GM18870 (cell line): ENCODE measurements around the gene TLE3.

ENCODE experiments used
- ATAC-seq: cut with Tn5 transposase; IDR thresholded peaks from one replicate; pipeline ENCODE4 v1.9.1; 2021; ENCODE audit warnings: moderate library complexity; ENCODE audit not compliant: unreplicated experiment

TLE3 gene

DNA sequence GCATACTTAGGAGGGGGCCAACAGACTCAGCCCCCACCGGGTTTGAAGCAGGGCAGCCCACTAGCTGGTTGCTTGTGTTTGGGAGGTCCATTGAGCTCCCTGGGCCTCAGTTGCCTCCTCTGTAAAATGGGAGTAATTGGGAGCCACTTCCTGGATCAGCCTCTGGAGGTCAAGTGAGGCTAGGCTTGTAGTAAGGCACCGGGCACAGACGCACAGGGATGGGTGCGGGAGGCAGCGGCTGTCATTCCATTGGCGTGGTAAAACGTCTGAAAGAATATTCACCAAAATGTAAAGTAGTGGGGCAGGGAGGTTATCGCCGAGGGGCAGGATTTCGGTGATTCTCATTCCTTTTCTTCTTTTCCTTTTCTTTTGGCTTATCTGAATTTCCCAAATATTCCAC lies 64.6 kb downstream of the TLE3 start:
- no peak for ATAC-seq

DNA sequence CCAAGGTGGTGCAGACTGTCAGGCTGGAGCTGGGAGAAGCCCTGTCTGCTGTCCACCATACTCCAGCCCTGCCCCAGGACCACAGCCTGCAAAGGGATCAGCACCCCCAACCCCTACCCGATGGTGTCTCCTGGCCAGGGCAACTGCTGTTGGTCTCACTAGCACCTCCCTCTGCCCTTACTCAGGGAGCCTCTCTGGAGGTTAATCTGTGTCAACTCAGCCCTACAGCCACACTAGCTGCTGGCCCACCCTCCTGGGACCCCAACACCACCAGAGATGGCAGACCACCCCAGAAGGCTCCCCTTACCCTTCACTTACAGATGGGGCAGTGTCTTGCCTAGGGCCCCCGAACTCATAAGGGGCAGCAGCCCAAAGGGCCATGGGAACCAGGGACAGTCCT lies 65.2 kb downstream of the TLE3 start:
- no peak for ATAC-seq

DNA sequence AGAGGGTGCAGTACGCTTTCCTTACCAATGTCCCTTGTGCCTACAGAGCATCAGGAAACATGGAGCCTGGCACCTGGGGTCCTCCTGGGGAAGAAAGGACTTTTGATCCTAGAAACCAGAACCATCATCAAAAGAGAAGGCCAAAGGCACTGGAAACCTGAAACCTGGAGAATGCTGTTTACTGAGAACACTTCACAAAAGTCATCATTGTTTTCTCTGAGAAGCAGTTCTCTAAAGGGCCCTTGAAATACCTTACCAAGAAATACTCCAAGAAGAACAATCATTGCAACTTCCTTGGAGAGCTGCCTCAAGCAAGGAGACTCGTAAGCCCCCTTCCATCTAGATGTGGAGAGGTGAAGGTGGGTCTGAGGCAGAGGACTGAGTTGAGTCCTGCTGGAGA lies 66.0 kb downstream of the TLE3 start:
- ATAC-seq: no peak

DNA sequence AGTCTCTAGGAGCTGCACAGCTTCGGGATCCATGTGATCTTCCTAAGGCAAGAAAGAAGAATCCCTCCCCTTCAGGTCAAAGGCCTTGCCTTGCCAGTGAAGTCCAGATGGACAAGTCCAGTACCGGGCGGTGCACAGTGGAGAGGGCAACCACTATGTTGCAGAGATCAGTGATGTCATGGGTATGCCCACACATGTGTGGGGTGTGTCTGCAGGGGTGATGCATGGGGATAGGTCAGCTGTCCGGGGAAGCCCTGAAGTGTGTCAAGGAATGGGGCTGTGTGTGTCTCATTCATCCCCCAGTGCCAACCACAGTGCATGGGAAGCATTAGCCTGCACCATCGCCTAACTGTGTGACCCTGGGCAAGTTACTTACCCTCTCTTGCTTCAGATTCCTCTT lies 66.5 kb downstream of the TLE3 start:
- ATAC-seq: no peak

DNA sequence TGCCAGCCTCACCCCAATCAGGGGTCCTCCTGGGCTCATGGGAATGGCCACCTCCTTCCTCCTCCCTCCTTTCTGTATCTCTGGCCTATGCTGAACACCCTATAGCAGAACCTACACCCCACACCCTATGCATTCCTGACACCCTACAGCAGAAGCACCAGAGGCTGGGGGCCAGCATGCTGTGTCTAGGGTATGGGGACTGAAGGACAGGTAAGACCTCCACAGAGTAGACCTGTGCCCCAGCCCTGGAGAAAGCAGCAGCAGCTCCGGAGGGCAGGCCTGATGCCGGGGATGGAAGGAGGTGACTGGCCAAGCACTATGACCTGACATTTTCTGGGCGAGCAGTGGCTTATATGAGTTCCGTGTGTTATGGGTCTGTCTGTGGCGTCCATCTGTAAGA lies 66.9 kb downstream of the TLE3 start:
- no peak for ATAC-seq

DNA sequence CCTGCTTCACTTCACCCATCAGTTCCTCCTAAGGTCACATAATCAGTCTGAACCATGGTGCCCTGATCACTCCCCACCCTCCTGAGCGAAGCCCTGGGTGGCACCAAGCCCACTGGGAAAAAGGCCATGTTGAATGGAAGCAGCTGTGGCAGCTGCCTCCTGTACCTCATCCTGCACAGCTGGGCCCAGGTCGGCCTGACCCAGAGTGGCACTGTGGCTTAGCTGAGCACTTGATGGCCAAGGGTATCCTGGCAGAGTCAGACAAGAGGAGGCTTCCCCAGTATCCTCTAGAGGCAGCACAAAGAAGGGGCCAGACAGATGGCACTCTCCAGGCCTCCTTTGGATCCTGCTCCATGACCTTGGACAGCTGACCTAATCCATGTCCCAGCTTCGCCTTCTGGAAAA lies 68.4 kb downstream of the TLE3 start:
- ATAC-seq: no peak

DNA sequence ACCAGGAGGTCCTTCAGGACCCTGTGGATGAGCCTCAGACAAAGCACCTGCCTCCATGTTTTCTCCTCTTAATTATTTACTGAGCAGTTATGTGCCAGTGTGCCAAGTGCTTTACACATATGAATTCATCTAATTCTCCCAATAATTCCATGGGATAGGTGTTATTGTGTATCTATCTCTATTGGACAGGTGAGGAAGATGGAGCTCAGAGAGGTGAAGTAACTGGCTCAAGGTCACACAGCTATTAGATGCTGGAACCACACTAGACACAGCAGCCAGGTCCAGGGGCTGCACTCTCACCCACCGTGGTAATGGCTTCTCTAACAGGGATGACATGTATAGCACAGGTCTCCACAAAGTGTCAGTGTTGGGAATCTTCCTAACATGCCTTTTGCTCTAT lies 70.2 kb downstream of the TLE3 start:
- ATAC-seq: no peak

DNA sequence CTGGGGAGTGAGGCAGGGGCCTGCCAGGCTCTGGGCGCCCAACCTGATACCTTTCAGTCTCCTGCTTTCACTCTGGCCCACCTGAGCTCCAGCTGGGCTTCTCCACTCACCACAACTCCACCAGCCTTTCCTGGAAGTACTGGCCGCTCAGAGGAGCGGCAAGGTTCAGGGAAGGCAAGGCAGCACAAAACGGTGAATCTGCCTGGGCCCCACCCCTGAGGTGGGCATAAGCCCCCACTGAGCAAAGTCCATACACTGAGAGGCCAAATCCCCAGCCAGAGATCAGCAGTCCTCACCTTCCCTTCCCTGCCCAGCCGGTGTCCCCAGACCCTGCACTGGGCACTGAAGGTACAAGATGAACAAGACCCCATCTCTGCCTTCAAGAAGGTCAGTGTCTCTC lies 70.7 kb downstream of the TLE3 start:
- no peak for ATAC-seq

DNA sequence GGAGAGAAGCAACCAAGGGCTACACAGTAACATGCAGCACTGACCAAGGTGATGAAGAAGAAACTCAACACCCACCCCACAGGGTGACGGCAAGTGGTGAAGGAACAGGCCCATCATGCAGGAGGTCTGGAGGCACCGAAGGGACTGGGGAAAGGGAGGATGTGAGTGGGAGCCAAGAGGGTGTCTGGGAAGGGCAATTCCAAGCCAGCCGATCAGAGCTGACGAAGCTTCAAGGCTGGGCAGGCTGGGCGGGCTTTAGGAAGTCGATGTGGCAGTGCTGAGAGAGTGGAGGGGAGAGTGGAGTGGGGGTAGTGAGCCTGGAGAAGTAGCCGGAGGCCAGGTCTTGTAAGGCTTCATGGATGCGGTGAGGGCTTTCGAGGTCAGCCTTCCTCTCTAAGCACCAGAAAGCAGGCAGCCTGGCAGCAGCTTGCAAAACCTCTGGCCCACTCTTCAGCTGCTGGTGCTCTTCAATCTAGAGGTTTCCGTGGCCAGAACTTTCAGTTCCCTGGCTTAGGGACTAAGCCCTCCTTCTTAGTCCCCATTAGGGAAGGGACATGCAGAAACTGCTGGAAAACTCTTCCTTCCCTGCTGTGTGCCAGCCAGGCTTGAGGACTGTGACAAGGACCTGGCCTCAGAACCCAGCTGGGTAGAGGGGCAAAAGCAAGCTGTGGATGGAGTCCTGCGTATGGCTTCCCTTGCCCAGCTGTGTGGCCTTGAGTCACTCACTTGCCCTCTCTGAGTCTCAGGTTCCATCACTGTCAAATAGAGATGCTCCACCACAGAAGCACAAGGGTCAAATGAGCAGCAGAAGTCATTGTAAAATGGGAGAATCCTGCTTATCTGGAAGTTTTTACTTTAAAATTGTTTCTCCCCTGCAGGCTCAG lies 72.1 kb downstream of the TLE3 start:
- no peak for ATAC-seq

DNA sequence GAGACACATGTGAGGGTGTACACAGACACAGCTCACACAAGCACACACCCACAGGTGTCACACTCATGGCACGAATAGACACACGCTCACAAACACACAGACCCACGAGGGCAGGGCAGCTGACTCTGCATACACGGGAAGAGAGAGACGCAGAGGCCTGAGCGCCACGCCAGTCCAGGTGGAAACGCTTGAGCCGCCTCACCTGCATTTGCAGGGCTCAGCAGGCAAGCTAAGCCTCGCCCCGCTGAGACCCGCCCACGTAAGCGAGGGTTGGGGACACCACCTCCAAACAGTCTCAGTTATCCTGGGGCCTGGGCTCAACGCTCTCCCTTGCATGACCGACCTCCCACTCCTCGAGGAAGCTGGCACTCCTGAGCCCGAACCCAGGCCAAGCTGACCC lies 73.2 kb downstream of the TLE3 start:
- ATAC-seq: no peak

DNA sequence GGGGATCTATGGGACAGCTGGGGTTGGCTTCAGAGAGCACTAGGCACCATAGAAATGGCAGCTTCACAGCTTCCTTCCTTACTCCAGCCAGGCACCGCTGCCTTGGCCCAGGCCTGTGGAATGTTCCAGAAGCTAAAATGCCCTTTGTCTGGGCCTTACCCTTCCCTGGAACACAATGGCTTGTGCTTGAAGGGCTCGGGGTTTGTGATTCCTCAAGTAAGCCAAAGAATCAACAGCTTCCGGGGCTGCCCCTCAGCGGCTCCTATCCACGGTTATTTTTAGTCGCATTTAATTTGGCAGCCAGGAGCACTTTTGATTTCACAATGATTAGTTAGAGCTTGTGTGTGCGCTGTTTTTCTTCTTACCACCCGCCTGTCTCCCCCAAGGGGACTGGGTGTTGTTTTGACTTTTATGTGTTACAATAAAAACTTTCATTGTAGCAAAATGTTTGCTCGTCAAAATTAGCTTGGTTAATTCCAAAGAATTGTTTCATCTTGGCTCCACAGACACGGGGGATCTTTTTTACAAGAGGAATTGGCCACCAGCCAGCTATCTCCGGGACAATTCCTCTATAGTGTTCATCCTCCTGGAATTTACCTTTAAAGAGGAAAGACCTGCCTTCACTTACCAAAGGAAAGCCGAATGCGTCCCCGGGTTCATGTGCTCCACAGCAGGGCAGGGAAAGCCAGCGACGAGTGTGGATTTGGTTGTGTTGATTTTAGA lies 73.8 kb downstream of the TLE3 start:
- ATAC-seq: no peak

DNA sequence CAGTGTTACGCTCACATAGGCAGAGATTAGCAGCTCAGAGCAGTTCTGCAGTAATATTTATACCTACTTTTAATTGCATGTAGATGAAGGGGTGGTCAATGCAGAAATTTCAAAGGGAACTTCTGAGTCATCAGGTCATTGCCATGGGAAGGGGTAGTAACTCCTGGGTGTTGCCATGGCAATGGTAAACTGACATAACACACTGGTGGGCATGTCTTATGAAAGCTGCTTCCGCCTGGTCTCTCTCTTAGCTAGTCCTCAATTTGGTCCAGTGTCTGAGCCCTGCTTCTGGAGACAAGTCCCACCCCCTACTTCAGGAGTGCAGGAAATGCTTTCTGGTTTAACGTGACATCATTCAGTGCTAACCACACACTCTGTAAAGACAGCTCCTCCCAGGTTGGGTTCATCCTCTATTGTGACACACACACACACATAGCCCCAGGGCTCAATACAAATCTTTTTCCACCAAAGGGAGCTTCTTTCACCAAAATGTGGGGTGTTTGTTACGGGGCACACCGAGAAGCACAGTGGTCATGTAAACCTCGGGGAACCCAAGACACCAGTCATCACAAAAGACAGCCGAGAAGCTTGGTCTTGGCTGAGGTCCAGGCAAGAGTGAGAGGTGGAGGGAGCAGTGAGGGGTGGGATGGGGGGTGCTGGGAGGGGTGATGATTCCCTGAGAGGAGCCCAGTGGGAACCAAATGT lies 74.5 kb downstream of the TLE3 start:
- ATAC-seq: peak; percentile 71

DNA sequence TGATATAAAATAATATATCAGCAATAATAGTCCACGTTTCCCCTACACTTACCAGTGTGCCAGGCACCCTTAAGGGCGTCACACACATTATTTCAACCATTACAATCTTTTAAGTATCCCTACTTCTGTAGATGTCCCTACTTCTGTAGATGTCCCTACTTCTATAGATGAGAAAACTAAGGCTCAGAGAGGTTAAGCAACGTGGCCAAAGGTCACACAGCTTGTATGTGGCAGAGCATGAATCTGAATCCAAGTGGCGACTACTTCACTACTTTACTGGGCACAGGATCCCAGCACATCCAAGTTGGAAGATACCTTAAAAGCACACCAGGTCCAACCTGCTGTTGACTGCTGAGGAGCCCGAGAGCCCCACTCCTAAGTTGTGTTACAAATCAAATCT lies 77.5 kb downstream of the TLE3 start:
- ATAC-seq: no peak

DNA sequence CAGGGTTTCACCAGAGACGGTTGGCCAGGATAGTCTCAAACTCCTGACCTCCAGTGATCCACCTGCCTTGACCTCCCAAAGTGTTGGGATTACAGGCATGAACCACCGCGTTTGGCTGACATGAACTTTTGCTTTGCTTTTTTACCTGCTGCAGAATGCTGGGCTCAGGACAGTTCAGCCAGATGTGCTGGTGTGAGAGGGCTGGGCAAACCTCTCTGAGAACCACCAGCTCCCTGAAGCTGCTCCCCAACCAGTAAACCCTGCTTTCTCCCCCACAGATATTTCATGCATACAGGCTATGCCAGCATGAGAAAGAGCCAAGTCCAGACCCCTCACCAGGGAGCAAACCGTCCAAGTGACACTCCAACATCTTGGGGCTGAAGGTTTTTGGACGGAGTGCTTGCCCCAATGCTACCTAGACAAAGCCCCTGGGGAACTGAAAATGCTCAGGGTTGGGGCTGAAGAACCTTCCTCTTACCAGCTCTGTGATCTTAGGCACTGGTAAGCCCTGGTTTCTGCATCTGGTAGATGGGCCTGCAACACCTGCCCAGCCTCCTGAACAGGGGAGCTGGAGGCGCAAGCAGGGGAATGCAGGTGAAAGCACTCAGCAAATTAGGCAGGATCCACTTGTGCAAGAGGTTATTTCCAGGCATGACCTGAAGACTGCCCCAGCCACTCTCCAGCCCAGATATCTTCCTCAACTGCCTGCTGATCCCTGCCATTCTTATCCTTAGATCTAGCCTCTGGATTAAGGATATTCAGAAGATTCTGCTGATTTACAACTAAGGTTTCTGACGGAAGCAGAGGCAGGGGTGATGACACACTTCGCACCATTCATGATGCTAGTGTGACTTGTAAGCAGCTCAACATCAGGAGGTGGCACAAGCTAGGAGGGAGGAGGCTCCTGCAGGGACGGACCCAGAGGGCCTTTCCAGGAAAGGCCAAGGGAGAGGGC lies 78.8 kb downstream of the TLE3 start:
- no peak for ATAC-seq

DNA sequence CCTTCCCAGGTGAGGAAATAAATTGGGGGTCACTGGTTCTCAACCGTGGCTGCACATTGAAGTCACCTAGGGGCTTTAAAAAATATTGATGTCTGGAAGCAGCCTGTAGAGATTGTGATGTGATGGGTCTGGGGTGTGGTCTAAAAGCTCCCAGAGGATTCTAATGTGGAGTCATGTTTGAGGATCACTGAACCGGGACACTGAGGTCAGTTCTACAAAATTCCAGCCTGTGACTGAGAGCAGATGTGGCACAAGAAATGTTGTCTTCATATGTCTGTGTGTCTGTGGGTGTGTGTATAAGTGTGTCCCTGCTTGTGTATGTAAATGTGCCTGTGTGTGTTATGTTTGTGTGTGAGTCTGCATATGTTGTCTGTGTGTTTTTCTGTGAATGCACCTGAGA lies 79.9 kb downstream of the TLE3 start:
- ATAC-seq: no peak

DNA sequence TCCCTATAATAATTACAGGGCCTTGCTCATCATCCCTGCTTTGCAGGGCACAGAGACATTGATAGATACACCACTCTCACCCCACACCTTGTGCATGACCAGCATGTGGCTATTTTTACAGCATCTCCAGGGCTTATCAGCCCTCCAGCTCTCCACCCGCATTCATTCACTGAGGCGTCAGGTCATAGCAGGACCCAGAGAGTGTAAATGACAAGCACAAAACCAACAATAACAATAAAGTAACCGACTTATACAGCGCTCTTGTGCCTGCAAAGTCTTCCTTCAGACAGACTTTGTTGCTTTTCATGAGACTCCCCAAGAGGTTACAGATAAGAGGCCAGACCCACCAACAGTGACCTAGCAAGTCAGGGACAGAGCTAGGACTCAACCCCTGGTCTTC lies 80.7 kb downstream of the TLE3 start:
- ATAC-seq: no peak

DNA sequence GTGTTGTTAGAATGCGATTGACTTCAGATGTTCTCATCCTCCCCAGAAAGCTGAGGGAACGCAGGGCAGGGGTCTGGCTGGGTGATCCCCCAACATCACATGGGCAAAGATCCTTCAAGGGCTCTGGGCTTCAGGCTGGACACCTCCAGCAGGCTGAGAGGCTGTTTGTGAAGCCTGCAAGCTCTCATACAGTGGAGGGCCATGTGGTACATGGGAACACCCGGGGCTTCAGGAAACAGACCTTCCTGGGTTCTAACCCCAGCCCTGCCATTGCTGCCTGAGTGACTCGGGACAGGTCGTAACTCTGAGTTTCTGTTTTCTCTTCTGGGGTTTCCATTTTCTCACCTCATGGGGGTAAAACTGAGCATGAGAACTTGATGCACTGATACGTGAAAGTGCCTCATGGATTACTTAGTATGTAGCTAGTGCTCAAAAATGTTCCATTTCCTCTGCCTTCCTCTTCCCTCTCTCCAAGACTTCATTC lies 81.2 kb downstream of the TLE3 start:
- ATAC-seq: no peak

DNA sequence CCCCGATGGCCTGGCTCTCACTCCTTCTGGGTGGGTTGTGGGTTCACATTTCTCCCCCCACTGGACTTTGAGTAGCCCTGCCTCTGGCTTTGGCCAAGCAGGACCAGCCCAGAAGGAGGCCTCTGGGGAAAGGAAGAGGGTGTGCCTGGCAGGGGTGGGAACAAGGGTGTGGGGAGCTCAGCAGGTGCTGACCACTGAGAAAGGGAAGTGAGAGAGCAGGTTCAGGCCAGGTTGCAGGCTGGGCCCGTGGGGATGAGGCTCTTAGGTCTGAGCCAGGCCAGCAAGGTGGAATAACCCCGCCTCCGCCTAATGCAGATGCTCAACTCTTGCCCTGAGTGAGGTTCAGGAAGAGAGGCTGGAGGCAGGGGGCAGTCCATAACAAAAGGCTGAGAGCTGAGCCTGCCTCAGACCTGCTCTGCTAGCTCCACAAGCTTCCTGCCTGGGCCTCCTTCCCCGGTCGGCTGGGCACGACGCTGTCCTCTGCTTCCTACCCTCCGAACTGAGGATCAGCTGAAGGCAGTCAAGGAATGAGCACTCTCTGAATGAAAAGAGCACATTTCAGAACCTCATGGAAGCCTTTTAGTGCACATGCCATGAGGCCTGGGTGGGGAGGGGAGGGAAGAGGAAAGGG lies 82.7 kb downstream of the TLE3 start:
- peak; percentile 83 for ATAC-seq

DNA sequence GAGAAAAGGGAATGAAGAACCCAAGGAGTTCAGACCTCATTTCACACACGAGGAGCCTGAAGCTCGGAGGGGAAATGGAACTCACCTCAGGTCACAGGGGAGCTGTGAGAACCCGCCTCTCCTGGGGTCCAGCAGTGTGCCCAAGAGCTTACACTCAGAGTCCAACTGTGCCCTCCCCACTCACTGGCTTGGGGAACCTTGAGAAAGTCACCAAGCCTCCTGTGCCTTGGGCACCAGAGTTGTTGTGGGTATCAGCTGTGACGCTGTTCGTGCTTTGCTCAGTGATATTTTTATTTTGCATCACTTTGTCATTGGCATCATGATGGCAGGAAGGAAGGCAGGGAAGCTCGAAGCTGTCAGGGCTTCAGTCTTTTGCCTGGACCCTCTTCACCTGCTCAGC lies 83.4 kb downstream of the TLE3 start:
- no peak for ATAC-seq

DNA sequence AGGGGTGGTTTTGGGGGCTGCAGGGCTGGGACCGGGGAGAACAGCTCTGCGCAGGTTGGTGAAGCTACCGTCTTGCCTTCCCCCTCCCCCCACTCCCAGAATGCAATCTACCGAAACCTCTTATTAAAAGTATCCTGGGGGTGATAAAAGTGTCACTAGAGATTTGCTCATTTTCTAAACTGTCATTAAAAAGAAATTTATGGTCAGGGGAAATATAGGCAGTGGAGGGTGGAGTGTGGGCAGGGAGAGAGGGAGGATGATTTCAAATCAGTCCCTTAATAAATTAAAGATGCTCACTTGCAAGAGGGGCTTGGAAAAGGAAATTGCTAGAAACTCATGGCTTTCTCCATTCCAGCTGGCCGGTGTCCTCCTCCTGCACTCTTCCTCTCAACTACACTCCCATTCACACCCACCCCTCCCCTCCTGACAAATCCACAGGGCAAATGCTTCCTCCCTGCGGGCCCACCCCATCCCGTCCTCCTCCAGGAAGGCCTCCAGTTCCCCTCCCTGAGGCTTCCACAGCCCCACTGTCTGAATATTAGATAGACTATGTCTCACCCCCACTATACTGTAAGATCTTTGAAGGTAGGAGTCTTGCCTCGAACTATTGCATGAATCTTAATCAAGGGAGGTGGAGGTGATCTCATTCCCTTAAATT lies 83.9 kb downstream of the TLE3 start:
- no peak for ATAC-seq
